SK-N-SH (cell line): ENCODE data around the gene KCNQ5. TPM values are rescaled to one million over a fixed set of nuclear protein-coding genes. Genes with fewer than 3 reads are reported as not detected.

ENCODE experiments used
- CTCF ChIA-PET: fragments of 300-600, 350-600 bp; formaldehyde crosslinking; extraction: SDS; loops from one replicate; lab custom pipeline; 2021; lab: Yijun Ruan, JAX
- POLR2A ChIA-PET: fragments of 350-600 bp; sonication (Branson Sonifier 250); formaldehyde crosslinking; extraction: SDS; loops from one replicate; lab custom pipeline; 2020; ENCODE audit warnings: antibody characterized with exemption, inconsistent platforms; lab: Yijun Ruan, JAX
- DNase-seq: peaks from one replicate; pipeline ENCODE4 v3.0.0; 2012
- H2AFZ ChIP-seq: fragments of 200-600 bp; sonication (generic); 2 replicates; pipeline ENCODE4 v1.8.1; 2016; ENCODE audit warnings: antibody characterized with exemption, mild to moderate bottlenecking, low read depth
- H3F3A ChIP-seq: fragments of 200-600 bp; sonication (generic); replicated peaks from 2 replicates; pipeline ENCODE3; 2016; ENCODE audit warnings: antibody characterized with exemption, mild to moderate bottlenecking; ENCODE audit not compliant: insufficient read depth
- H3K27ac ChIP-seq, 2 experiments: fragments of 200-500 bp in 1 of 2; fragments of 200-600 bp in 1 of 2; sonication (Bioruptor generic) in 1 of 2; sonication (generic), shearing (Covaris generic) in 1 of 2; 2 replicates each; pipeline versions ENCODE4 v1.5.1 to v1.6.1; 2014 to 2016; ENCODE audit warnings: low read depth in 2 of 2, inconsistent platforms in 1 of 2, low read length in 1 of 2, mild to moderate bottlenecking in 1 of 2, mixed read lengths in 1 of 2
- H3K27me3 ChIP-seq: fragments of 200-600 bp; sonication (generic), shearing (Covaris generic); 2 replicates; pipeline ENCODE4 v1.6.1; 2016; ENCODE audit warnings: mixed run types; ENCODE audit not compliant: insufficient read depth
- H3K36me3 ChIP-seq, 2 experiments: fragments of 200-500 bp in 1 of 2; fragments of 200-600 bp in 1 of 2; sonication (Bioruptor generic) in 1 of 2; sonication (generic) in 1 of 2; replicated peaks in 1 of 2; 2 replicates each; pipeline versions ENCODE3 to v1.5.1; 2014 to 2016; ENCODE audit warnings: low read length in 1 of 2, mild to moderate bottlenecking in 1 of 2; ENCODE audit not compliant: insufficient read depth in 2 of 2, control insufficient read depth in 1 of 2
- H3K4me1 ChIP-seq, 2 experiments: fragments of 200-500 bp in 1 of 2; fragments of 200-600 bp in 1 of 2; sonication (Bioruptor generic) in 1 of 2; sonication (generic), shearing (Covaris generic) in 1 of 2; 2 replicates each; pipeline versions ENCODE4 v1.5.1 to v1.6.1; 2014 to 2016; ENCODE audit warnings: low read depth in 1 of 2, low read length in 1 of 2, mixed run types in 1 of 2; ENCODE audit not compliant: insufficient read depth in 2 of 2, control insufficient read depth in 1 of 2
- H3K4me2 ChIP-seq: fragments of 200-600 bp; sonication (generic), shearing (Covaris generic); 2 replicates; pipeline ENCODE4 v1.6.1; 2017; ENCODE audit warnings: mixed run types
- H3K4me3 ChIP-seq, 2 experiments: fragments of 200-500 bp in 1 of 2; fragments of 200-600 bp in 1 of 2; sonication (Bioruptor generic) in 1 of 2; sonication (generic), shearing (Covaris generic) in 1 of 2; 2 replicates each; pipeline versions ENCODE4 v1.5.1 to v1.8.1; 2014 to 2016; ENCODE audit warnings: low read depth in 2 of 2, inconsistent platforms in 1 of 2, low read length in 1 of 2, mild to moderate bottlenecking in 1 of 2, mixed read lengths in 1 of 2, moderate library complexity in 1 of 2
- H3K79me2 ChIP-seq: fragments of 200-600 bp; sonication (generic); 2 replicates; pipeline ENCODE4 v1.8.1; 2017; ENCODE audit warnings: mild to moderate bottlenecking; ENCODE audit not compliant: insufficient read depth
- H3K9ac ChIP-seq: fragments of 200-600 bp; sonication (generic); 2 replicates; pipeline ENCODE4 v1.6.1; 2017; ENCODE audit warnings: mixed run types
- H3K9me2 ChIP-seq: fragments of 200-600 bp; sonication (generic); 2 replicates; pipeline ENCODE4 v1.6.1; 2017; ENCODE audit warnings: mixed run types
- H3K9me3 ChIP-seq: fragments of 200-600 bp; sonication (generic); 2 replicates; pipeline ENCODE4 v1.6.1; 2017; ENCODE audit warnings: mixed run types, mild to moderate bottlenecking, moderate library complexity
- H4K20me1 ChIP-seq: fragments of 200-600 bp; sonication (generic); 2 replicates; pipeline ENCODE4 v1.6.1; 2017; ENCODE audit warnings: mild to moderate bottlenecking, mixed run types; ENCODE audit not compliant: insufficient read depth
- CHD2 ChIP-seq: fragments of 150-350 bp; IDR thresholded peaks from 2 replicates; pipeline ENCODE4 v1.6.1; 2018; ENCODE audit warnings: low read length; ENCODE audit not compliant: partially characterized antibody
- ELF1 ChIP-seq: IDR thresholded peaks from 2 replicates; pipeline ENCODE4 v1.4.0; 2012
- EP300 ChIP-seq, 2 experiments: IDR thresholded peaks; 2 replicates each; pipeline versions ENCODE4 v1.4.0 to v1.6.1; 2012; ENCODE audit warnings: borderline replicate concordance in 1 of 2, low read depth in 1 of 2, low read length in 1 of 2
- FOXM1 ChIP-seq: IDR thresholded peaks from 2 replicates; pipeline ENCODE4 v1.4.0; 2012; ENCODE audit warnings: low read depth, mild to moderate bottlenecking
- GATA2 ChIP-seq: sonication (generic); formaldehyde crosslinking; IDR thresholded peaks from 2 replicates; pipeline ENCODE4 v1.5.0; 2020; ENCODE audit warnings: mild to moderate bottlenecking, missing genetic modification reagents
- JUND ChIP-seq: IDR thresholded peaks from 2 replicates; pipeline ENCODE4 v1.4.0; 2012
- POLR2AphosphoS5 ChIP-seq: IDR thresholded peaks from 2 replicates; pipeline ENCODE4 v1.6.1; 2012; ENCODE audit warnings: low read depth, low read length
- RCOR1 ChIP-seq: fragments of 150-350 bp; IDR thresholded peaks from 2 replicates; pipeline ENCODE4 v1.6.1; 2017; ENCODE audit warnings: antibody characterized with exemption, low read length
- RXRA ChIP-seq: IDR thresholded peaks from 2 replicates; pipeline ENCODE4 v1.4.0; 2012; ENCODE audit warnings: low read depth, mild to moderate bottlenecking, borderline replicate concordance
- SIN3A ChIP-seq: IDR thresholded peaks from 2 replicates; pipeline ENCODE4 v1.6.1; 2012; ENCODE audit warnings: low read depth, mild to moderate bottlenecking, low read length, moderate library complexity, borderline replicate concordance
- SMC3 ChIP-seq: IDR thresholded peaks from 2 replicates; pipeline ENCODE4 v1.6.1; 2012; ENCODE audit warnings: low read depth, low read length, improper control_type of control experiment
- TCF12 ChIP-seq: IDR thresholded peaks from 2 replicates; pipeline ENCODE4 v1.4.0; 2012
- WGBS: methylation state at CpG from one replicate; pipeline ENCODE4 v1.1.6; 2017; ENCODE audit warnings: low lambda C conversion rate; 5-methylcytosine and 5-hydroxymethylcytosine counted together
- polyA plus RNA-seq, 3 experiments: library from polyadenylated mRNA; depleted of rRNA; stranded (reverse); fragments of >200 nt; gene quantifications; 2 replicates each; pipeline ENCODE4 v1.2.3, GENCODE V29; 2012
- TF ChIP-seq, protein P1 (sequence below): IDR thresholded peaks from 2 replicates; pipeline ENCODE4 v1.6.1; 2012; ENCODE audit warnings: mild to moderate bottlenecking, low read depth, low read length, moderate library complexity
- TF ChIP-seq, protein P2 (sequence below): IDR thresholded peaks from 2 replicates; pipeline ENCODE4 v1.4.0; 2012; ENCODE audit warnings: low read depth, borderline replicate concordance
- TF ChIP-seq, protein P3 (sequence below): IDR thresholded peaks from 2 replicates; pipeline ENCODE4 v1.4.0; 2012; ENCODE audit warnings: low read depth

Gene KCNQ5
- polyA plus RNA-seq, 1 of the 3 experiments (the other 2 are of a cell fraction): 3.2 TPM

DNA sequence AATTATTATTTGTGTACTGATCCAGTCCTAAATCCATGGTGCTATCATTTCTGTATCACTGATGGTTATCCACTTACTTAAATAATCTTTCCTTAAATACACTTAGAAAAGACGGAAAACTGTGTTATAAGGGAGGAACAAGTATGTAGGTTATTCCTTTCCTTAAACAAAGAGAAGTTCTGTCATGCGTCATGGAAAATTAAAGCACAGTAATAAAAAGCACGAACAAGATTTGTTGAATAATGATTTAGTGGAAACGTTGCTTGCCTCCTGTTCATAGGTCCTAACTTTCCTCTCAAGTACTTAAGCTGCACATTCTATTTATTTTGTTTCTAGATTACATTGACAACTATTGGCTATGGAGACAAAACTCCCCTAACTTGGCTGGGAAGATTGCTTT, 483.1 kb downstream of the KCNQ5 start:
- peaks cover 0 to 4% of the 10 kb centered on the region in 2 experiments; a peak in 1 of 4 replicates for H3K4me1 ChIP-seq
- POLR2A ChIA-PET: no interaction called here
- H4K20me1 ChIP-seq: no peaks in the 10 kb centered on the region
- H3K79me2 ChIP-seq: no peaks in the 10 kb centered on the region
- WGBS: 90% methylated on average over 4 of the region's 4 CpGs
- DNase-seq: no peak
- no peak for TF ChIP-seq RXRA
- TF ChIP-seq SIN3A: no peak
- TF ChIP-seq, all 33 proteins: peak for 0
- Histone ChIP-seq H3K27me3 (no peaks in the 10 kb centered on the region), H3K9me3 (no peaks in the 10 kb centered on the region), H3K36me3 (peaks cover 0 to 12% of the 10 kb centered on the region in 2 experiments), H3K27ac (no peak overlapping the region), H3K4me2 (no peak overlapping the region), H3K9ac (no peak overlapping the region), H3K9me2 (no peaks in the 10 kb centered on the region), H3K4me3 (no peak overlapping the region), H3F3A (peaks cover under 1% of the 10 kb centered on the region), H2AFZ (no peak overlapping the region)
- CTCF ChIA-PET: interaction anchor here (1.3 kb wide), 1 partner anchor 489 kb away, joined by 4 read pairs; no protein-coding TSS in a partner anchor

DNA sequence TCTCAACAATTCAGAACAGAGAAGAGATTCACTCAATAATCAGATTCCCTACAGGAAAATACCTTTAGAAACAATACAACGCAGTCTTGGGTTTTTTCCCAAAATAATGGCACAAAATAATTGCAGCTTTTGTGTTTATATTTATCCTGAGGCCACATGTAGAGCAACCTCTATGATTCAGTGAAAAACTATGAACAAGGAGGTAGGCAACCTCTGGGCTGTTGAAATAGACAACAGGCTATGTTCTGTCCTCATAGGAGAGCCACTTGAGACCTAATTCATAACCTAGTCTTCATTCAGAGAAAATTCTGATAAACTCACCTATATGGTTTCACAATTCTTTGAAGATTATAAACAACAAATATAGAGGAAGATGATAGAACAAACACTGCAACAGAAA, 485.2 kb downstream of the KCNQ5 start:
- ChIA-PET CTCF (no interaction called here), POLR2A (no interaction called here)
- Histone ChIP-seq H2AFZ (no peak overlapping the region), H4K20me1 (no peaks in the 10 kb centered on the region), H3K9me3 (no peaks in the 10 kb centered on the region), H3K9ac (no peak overlapping the region), H3K36me3 (peaks cover 0 to 12% of the 10 kb centered on the region in 2 experiments), H3K79me2 (no peaks in the 10 kb centered on the region), H3K4me2 (no peak overlapping the region), H3K4me1 (peaks cover 0 to 4% of the 10 kb centered on the region in 2 experiments; a peak in 1 of 4 replicates), H3F3A (peaks cover 3% of the 10 kb centered on the region), H3K9me2 (no peaks in the 10 kb centered on the region), H3K4me3 (no peak overlapping the region), H3K27me3 (no peaks in the 10 kb centered on the region), H3K27ac (no peak overlapping the region)
- TF ChIP-seq, protein P1, sequence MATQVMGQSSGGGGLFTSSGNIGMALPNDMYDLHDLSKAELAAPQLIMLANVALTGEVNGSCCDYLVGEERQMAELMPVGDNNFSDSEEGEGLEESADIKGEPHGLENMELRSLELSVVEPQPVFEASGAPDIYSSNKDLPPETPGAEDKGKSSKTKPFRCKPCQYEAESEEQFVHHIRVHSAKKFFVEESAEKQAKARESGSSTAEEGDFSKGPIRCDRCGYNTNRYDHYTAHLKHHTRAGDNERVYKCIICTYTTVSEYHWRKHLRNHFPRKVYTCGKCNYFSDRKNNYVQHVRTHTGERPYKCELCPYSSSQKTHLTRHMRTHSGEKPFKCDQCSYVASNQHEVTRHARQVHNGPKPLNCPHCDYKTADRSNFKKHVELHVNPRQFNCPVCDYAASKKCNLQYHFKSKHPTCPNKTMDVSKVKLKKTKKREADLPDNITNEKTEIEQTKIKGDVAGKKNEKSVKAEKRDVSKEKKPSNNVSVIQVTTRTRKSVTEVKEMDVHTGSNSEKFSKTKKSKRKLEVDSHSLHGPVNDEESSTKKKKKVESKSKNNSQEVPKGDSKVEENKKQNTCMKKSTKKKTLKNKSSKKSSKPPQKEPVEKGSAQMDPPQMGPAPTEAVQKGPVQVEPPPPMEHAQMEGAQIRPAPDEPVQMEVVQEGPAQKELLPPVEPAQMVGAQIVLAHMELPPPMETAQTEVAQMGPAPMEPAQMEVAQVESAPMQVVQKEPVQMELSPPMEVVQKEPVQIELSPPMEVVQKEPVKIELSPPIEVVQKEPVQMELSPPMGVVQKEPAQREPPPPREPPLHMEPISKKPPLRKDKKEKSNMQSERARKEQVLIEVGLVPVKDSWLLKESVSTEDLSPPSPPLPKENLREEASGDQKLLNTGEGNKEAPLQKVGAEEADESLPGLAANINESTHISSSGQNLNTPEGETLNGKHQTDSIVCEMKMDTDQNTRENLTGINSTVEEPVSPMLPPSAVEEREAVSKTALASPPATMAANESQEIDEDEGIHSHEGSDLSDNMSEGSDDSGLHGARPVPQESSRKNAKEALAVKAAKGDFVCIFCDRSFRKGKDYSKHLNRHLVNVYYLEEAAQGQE: no peak
- TF ChIP-seq POLR2AphosphoS5 (no peak), FOXM1 (no peak), EP300 (IDR thresholded peaks at IDR 0.05; ENCODE audit: borderline replicate concordance in 1 of 2, low read depth in 1 of 2, low read length in 1 of 2) (no peak), JUND (no peak)
- WGBS: 90% methylated on average over 1 of the region's 1 CpG
- DNase-seq: no peak

DNA sequence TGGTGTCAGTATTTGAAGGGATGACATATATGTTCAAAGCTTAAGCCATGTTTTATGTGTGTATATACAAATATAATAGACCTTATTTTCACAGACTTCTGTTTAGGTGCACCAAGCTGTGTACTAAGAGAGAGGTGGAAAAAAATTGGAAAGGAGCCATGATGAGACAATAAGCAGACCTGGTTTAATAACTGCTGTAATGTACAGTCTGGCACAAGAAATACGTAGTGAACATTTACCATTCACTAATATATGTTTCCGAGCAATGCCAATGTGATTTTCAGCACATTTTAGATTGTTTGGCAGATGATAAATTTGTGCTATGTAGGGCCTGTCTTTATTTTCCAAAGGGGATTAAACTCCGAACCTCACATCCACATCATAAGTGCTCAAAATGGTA, 487.1 kb downstream of the KCNQ5 start:
- CTCF ChIA-PET: interaction anchor here (1.7 kb wide), 1 partner anchor 492 kb away, joined by 6 read pairs; no protein-coding TSS in a partner anchor
- H3K9me3 ChIP-seq: no peaks in the 10 kb centered on the region
- peak; percentile 22 for DNase-seq

More for the DNA sequence above, 487.1 kb downstream of the KCNQ5 start:
- H3K79me2 ChIP-seq: no peaks in the 10 kb centered on the region
- H3K4me1 ChIP-seq: peaks cover 0 to 4% of the 10 kb centered on the region in 2 experiments; a peak in 1 of 4 replicates
- H4K20me1 ChIP-seq: no peaks in the 10 kb centered on the region
- TF ChIP-seq, protein P2, sequence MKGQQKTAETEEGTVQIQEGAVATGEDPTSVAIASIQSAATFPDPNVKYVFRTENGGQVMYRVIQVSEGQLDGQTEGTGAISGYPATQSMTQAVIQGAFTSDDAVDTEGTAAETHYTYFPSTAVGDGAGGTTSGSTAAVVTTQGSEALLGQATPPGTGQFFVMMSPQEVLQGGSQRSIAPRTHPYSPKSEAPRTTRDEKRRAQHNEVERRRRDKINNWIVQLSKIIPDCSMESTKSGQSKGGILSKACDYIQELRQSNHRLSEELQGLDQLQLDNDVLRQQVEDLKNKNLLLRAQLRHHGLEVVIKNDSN: no peak
- TF ChIP-seq SMC3: no peak
- TF ChIP-seq, protein P3, sequence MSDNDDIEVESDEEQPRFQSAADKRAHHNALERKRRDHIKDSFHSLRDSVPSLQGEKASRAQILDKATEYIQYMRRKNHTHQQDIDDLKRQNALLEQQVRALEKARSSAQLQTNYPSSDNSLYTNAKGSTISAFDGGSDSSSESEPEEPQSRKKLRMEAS: no peak
- TF ChIP-seq GATA2 (CRISPR knock-in tag): peak; percentile 61
- TF ChIP-seq POLR2AphosphoS5: no peak
- peak in 1 of 2 experiments; percentile 78; a peak in 2 of 4 replicates for TF ChIP-seq EP300 (IDR thresholded peaks at IDR 0.05; ENCODE audit: borderline replicate concordance in 1 of 2, low read depth in 1 of 2, low read length in 1 of 2)
- peak; percentile 64 for TF ChIP-seq RCOR1
- peak; percentile 14 for TF ChIP-seq CHD2
- TF ChIP-seq TCF12: peak; percentile 35; the same call in 1 of the 2 replicates
- TF ChIP-seq ELF1: no peak
- TF ChIP-seq, all 33 proteins: peak for 5
- H2AFZ ChIP-seq: no peak overlapping the region
- H3K27me3 ChIP-seq: no peaks in the 10 kb centered on the region
- H3K9ac ChIP-seq: no peak overlapping the region
- H3K4me3 ChIP-seq: no peak overlapping the region
- H3F3A ChIP-seq: peaks cover 3% of the 10 kb centered on the region
- no peak overlapping the region for H3K4me2 ChIP-seq
- H3K9me2 ChIP-seq: no peaks in the 10 kb centered on the region
- peak overlapping the region in 1 of 2 experiments; percentile 60; a peak in 2 of 4 replicates for H3K27ac ChIP-seq
- H3K36me3 ChIP-seq: peaks cover 0 to 21% of the 10 kb centered on the region in 2 experiments
- POLR2A ChIA-PET: no interaction called here
- 52% methylated on average over 3 of the region's 3 CpGs for WGBS
